GM12878 (cell line): ENCODE results near the gene OLIG2. TPM values are rescaled to one million over a fixed set of nuclear protein-coding genes. Genes with fewer than 3 reads are reported as not detected.
A peak's percentile ranks its signal among the peaks of the same experiment; 100 is the strongest.

Experiments used
- ATAC-seq: fragments of 200-7000 bp; cut with Tn5 transposase; 3 replicates; pipeline ENCODE4 v1.9.1; 2020; ENCODE audit warnings: mild to moderate bottlenecking, moderate library complexity
- BruUV-seq: library from RNA; stranded (reverse); fragments of 400-500 nt; replicated peaks from 2 replicates; lab custom pipeline; 2021; lab: Mats Ljungman, UMichigan
- CTCF ChIA-PET: fragments of 300-600 bp; sonication (Branson Sonifier 250); formaldehyde crosslinking; extraction: SDS; loops from one replicate; lab custom pipeline; 2021; ENCODE audit warnings: inconsistent platforms; lab: Yijun Ruan, JAX
- POLR2A ChIA-PET: fragments of 350-600 bp; formaldehyde crosslinking; extraction: SDS; loops from one replicate; lab custom pipeline; 2021; ENCODE audit warnings: inconsistent platforms; lab: Charles Lee
- RAD21 ChIA-PET: fragments of 300-600 bp; sonication (Branson Sonifier 250); formaldehyde crosslinking; loops from one replicate; lab custom pipeline; 2023; ENCODE audit warnings: antibody characterized with exemption; ENCODE audit not compliant: unreplicated experiment; lab: Charles Lee
- SMC1A ChIA-PET: fragments of 300-600 bp; sonication (Branson Sonifier 250); formaldehyde crosslinking; loops from one replicate; lab custom pipeline; 2023; ENCODE audit not compliant: unreplicated experiment, uncharacterized antibody; lab: Charles Lee
- DNase-seq: peaks from one replicate; pipeline ENCODE4 v3.0.0-alpha.2; 2011; ENCODE audit warnings: low read depth, low spot score
- FAIRE-seq: peaks from 3 replicates; lab custom pipeline; 2011; peaks lifted over from hg19 to GRCh38; lab: Jason Lieb, UNC
- H2AFZ ChIP-seq: 2 replicates; pipeline ENCODE4 v1.6.0; 2011; ENCODE audit warnings: low read depth, low read length, control low read depth; ENCODE audit not compliant: control insufficient read depth
- H3K27ac ChIP-seq: 2 replicates; pipeline ENCODE4 v1.5.1; 2011; ENCODE audit warnings: control low read depth; ENCODE audit not compliant: control insufficient read depth, insufficient read depth
- H3K27me3 ChIP-seq, 2 experiments: replicated peaks in 1 of 2; 2 replicates each; pipeline versions ENCODE4 v1.6.0 to v1.6.1; 2011; ENCODE audit warnings: low read length in 1 of 2; ENCODE audit not compliant: control insufficient read depth in 2 of 2, insufficient read depth in 2 of 2
- H3K36me3 ChIP-seq, 2 experiments: 2 replicates each; pipeline ENCODE4 v1.5.1; 2011; ENCODE audit warnings: low read length in 1 of 2; ENCODE audit not compliant: control insufficient read depth in 2 of 2, insufficient read depth in 2 of 2
- H3K4me1 ChIP-seq: 2 replicates; pipeline ENCODE4 v1.6.1; 2011; ENCODE audit warnings: mild to moderate bottlenecking, low read length, moderate library complexity, mixed read lengths; ENCODE audit not compliant: control insufficient read depth, insufficient read depth
- H3K4me2 ChIP-seq: 2 replicates; pipeline ENCODE4 v1.6.0; 2011; ENCODE audit warnings: control low read depth; ENCODE audit not compliant: control insufficient read depth, insufficient read depth
- H3K4me3 ChIP-seq: fragments of 200-600 bp; sonication (generic); 2 replicates; pipeline ENCODE4 v1.5.1; 2016
- H3K79me2 ChIP-seq: 2 replicates; pipeline ENCODE4 v1.6.0; 2011; ENCODE audit warnings: low read length; ENCODE audit not compliant: control insufficient read depth, insufficient read depth
- H3K9ac ChIP-seq: 2 replicates; pipeline ENCODE4 v1.8.0; 2011; ENCODE audit warnings: low read length, control low read depth, mixed read lengths; ENCODE audit not compliant: control insufficient read depth, insufficient read depth
- H3K9me3 ChIP-seq: replicated peaks from 3 replicates; pipeline ENCODE4 v1.5.1; 2011; ENCODE audit warnings: mild to moderate bottlenecking, low read length; ENCODE audit not compliant: control insufficient read depth, insufficient read depth
- H4K20me1 ChIP-seq: 2 replicates; pipeline ENCODE4 v1.6.0; 2011; ENCODE audit not compliant: control insufficient read depth, insufficient read depth
- EZH2 ChIP-seq: IDR thresholded peaks from 2 replicates; pipeline ENCODE4 v1.6.1; 2012; ENCODE audit warnings: low read depth, mild to moderate bottlenecking, control low read depth, inconsistent platforms, low read length, borderline replicate concordance; ENCODE audit not compliant: control insufficient read depth
- GABPA ChIP-seq: IDR thresholded peaks from 2 replicates; pipeline ENCODE4 v1.6.1; 2014; ENCODE audit warnings: antibody characterized with exemption, low read depth, mild to moderate bottlenecking, inconsistent platforms
- HCFC1 ChIP-seq: fragments of 150-350 bp; IDR thresholded peaks from 2 replicates; pipeline ENCODE4 v1.6.1; 2014; ENCODE audit warnings: low read length
- HDGF ChIP-seq: fragments of 450-650 bp; IDR thresholded peaks from 2 replicates; pipeline ENCODE4 v1.6.1; 2016; ENCODE audit warnings: antibody characterized with exemption
- NFXL1 ChIP-seq: fragments of 450-650 bp; IDR thresholded peaks from 2 replicates; pipeline ENCODE4 v1.6.1; 2017; ENCODE audit warnings: antibody characterized with exemption, mild to moderate bottlenecking, borderline replicate concordance
- PML ChIP-seq: IDR thresholded peaks from 2 replicates; pipeline ENCODE4 v1.6.1; 2012; ENCODE audit warnings: low read length, inconsistent platforms
- SRF ChIP-seq, 2 experiments: IDR thresholded peaks; 2 replicates each; pipeline ENCODE4 v1.6.1; 2011; ENCODE audit warnings: low read depth in 2 of 2, low read length in 2 of 2, mild to moderate bottlenecking in 1 of 2, moderate library complexity in 1 of 2
- TCF3 ChIP-seq: IDR thresholded peaks from 2 replicates; pipeline ENCODE4 v1.6.1; 2012; ENCODE audit warnings: low read depth, mild to moderate bottlenecking, low read length, borderline replicate concordance; ENCODE audit not compliant: insufficient read depth
- ZNF217 ChIP-seq: fragments of 450-650 bp; IDR thresholded peaks from 2 replicates; pipeline ENCODE4 v1.6.1; 2017; ENCODE audit warnings: antibody characterized with exemption, mild to moderate bottlenecking
- WGBS: methylation state at CpG from one replicate; pipeline ENCODE4 v1.1.6; 2016; ENCODE audit warnings: low lambda C conversion rate; ENCODE audit not compliant: insufficient replicate concordance, insufficient coverage; ENCODE audit errors: missing lambda C conversion rate; 5-methylcytosine and 5-hydroxymethylcytosine counted together
- in situ Hi-C: fragments of 300-500 bp; cut with MboI; formaldehyde crosslinking; loops from 9 replicates; pipeline ENCODE4 v1.14.3; 2018; ENCODE audit warnings: mixed read lengths
- intact Hi-C: fragments of 100-400 bp; cut with micrococcal nuclease; formaldehyde crosslinking; loops from one replicate; pipeline ENCODE4 v1.14.2; 2022; ENCODE audit not compliant: unreplicated experiment
- polyA plus RNA-seq, 11 experiments: library from polyadenylated mRNA; depleted of rRNA in 4 of 11; unstranded in 6 of 11; stranded (reverse) in 5 of 11; fragments of >200 nt; fragmentation: Nextera tagmentation in 4 of 11; fragmentation: Illumina TruSeq in 1 of 11; extraction: Ambion mirVana in 4 of 11; extraction: Trizol in 1 of 11; gene quantifications; 1 replicate in 1 of 11; 2 replicates in 10 of 11; pipeline versions ENCODE4 v1.2.1 to v1.2.3, GENCODE V29; 2011 to 2016; ENCODE audit warnings: inconsistent platforms in 2 of 11, missing spikeins in 2 of 11, low read depth in 1 of 11
- total RNA-seq, 4 experiments: library from RNA; depleted of rRNA in 3 of 4; stranded (reverse); fragments of >200 nt in 3 of 4; fragmentation: Illumina TruSeq in 1 of 4; extraction: Trizol in 1 of 4; gene quantifications; 2 replicates each; pipeline versions ENCODE4 v1.2.1 to v1.2.3, GENCODE V29; 2013 to 2021
- TF ChIP-seq, protein P1 (sequence below): fragments of 450-650 bp; IDR thresholded peaks from 2 replicates; pipeline ENCODE4 v1.6.1; 2014; ENCODE audit warnings: mild to moderate bottlenecking
- TF ChIP-seq, protein P2 (sequence below): IDR thresholded peaks from 2 replicates; pipeline ENCODE4 v1.6.1; 2012; ENCODE audit warnings: improper control_type of control experiment, low read depth, low read length; ENCODE audit not compliant: insufficient replicate concordance

OLIG2 gene
- total and polyA plus RNA-seq, 10 of the 15 experiments (the other 5 are each of a cell fraction or from before 2014, with no cell fraction given), result not detected

GRCh38 chr21:33071770-33072306, 46.1 kb downstream of the OLIG2 start:
- WGBS, result 9% methylated on average over 38 of the region's 38 CpGs
- no peaks in the 10 kb centered on the region for H3K79me2 ChIP-seq
- H3K36me3 ChIP-seq, result no peaks in the 10 kb centered on the region
- intact Hi-C loops (loop anchor here (10.0 kb wide), 1 partner anchor 123 kb away; no protein-coding TSS in a partner anchor), in situ Hi-C loops (no loop called here)
- H3K9me3 ChIP-seq, result no peaks in the 10 kb centered on the region; the same call in 1 of the 3 replicates
- no peaks in the 10 kb centered on the region for H4K20me1 ChIP-seq
- ChIA-PET SMC1A (no interaction called here), RAD21 (no interaction called here), POLR2A (no interaction called here), CTCF (no interaction called here)
- peak overlapping the region; percentile 34; the same call in 1 of the 2 replicates for H3K4me3 ChIP-seq
- FAIRE-seq (no peak), DNase-seq (no peak), ATAC-seq (no peak)
- no peaks in the 10 kb centered on the region; the same call in 1 of the 2 replicates for H3K4me1 ChIP-seq
- BruUV-seq, result no TSS peak
- peaks cover 13 to 49% of the 10 kb centered on the region in 2 experiments for H3K27me3 ChIP-seq
- H3K4me2 ChIP-seq, result peak overlapping the region; percentile 54
- no peak overlapping the region for H2AFZ ChIP-seq
- 0 out of 2 replicates have a peak, but pooled peaks have one; percentile 93 for TF ChIP-seq EZH2
- no peak for TF ChIP-seq ZNF217
- no peak overlapping the region for H3K9ac ChIP-seq
- no peak overlapping the region for H3K27ac ChIP-seq

DNA sequence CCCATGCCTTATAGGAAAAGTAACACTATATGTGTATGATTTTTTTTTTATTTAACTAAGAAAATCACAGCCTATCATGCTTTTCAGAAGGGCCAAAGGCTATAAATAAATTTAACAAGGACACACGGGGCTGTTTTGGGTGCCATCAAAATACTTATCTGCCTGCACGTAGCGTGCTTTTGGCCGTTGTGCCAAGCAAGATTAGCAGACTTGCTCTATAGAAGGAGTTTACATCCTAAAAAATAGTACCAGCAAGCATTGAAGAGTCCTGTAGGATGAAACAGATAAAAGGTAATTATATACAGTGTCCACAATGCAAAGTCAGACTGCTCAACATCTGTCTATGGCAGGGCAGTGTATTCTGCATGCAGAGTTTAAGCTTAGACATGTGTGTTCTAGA, 47.9 kb downstream of the OLIG2 start:
- no peak overlapping the region for H3K9ac ChIP-seq
- ChIA-PET SMC1A (no interaction called here), CTCF (no interaction called here), RAD21 (no interaction called here), POLR2A (no interaction called here)
- intact Hi-C loops (loop anchor here (10.0 kb wide), 1 partner anchor 121 kb away; no protein-coding TSS in a partner anchor), in situ Hi-C loops (no loop called here)
- H3K79me2 ChIP-seq, result no peaks in the 10 kb centered on the region
- H3K4me1 ChIP-seq, result peaks cover 6% of the 10 kb centered on the region
- H3K4me2 ChIP-seq, result no peak overlapping the region
- no peaks in the 10 kb centered on the region for H4K20me1 ChIP-seq
- no peak overlapping the region for H3K4me3 ChIP-seq
- no TSS peak for BruUV-seq
- DNase-seq (no peak), ATAC-seq (no peak), FAIRE-seq (no peak)
- 81% methylated on average over 4 of the region's 4 CpGs for WGBS
- H3K27me3 ChIP-seq, result peaks cover 12 to 43% of the 10 kb centered on the region in 2 experiments
- H3K9me3 ChIP-seq, result no peaks in the 10 kb centered on the region; the same call in 1 of the 3 replicates
- no peak overlapping the region for H2AFZ ChIP-seq
- H3K36me3 ChIP-seq, result no peaks in the 10 kb centered on the region
- no peak overlapping the region for H3K27ac ChIP-seq
- TF ChIP-seq SRF (IDR thresholded peaks at IDR 0.05; ENCODE audit: low read depth in 2 of 2, low read length in 2 of 2), result no peak
- TF ChIP-seq, protein P1, sequence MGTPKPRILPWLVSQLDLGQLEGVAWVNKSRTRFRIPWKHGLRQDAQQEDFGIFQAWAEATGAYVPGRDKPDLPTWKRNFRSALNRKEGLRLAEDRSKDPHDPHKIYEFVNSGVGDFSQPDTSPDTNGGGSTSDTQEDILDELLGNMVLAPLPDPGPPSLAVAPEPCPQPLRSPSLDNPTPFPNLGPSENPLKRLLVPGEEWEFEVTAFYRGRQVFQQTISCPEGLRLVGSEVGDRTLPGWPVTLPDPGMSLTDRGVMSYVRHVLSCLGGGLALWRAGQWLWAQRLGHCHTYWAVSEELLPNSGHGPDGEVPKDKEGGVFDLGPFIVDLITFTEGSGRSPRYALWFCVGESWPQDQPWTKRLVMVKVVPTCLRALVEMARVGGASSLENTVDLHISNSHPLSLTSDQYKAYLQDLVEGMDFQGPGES, result no peak
- no peak for TF ChIP-seq PML
- TF ChIP-seq HCFC1, result no peak
- no peak for TF ChIP-seq HDGF
- TF ChIP-seq NFXL1, result no peak
- TF ChIP-seq TCF3, result no peak
- no peak for TF ChIP-seq GABPA
- TF ChIP-seq, protein P2, sequence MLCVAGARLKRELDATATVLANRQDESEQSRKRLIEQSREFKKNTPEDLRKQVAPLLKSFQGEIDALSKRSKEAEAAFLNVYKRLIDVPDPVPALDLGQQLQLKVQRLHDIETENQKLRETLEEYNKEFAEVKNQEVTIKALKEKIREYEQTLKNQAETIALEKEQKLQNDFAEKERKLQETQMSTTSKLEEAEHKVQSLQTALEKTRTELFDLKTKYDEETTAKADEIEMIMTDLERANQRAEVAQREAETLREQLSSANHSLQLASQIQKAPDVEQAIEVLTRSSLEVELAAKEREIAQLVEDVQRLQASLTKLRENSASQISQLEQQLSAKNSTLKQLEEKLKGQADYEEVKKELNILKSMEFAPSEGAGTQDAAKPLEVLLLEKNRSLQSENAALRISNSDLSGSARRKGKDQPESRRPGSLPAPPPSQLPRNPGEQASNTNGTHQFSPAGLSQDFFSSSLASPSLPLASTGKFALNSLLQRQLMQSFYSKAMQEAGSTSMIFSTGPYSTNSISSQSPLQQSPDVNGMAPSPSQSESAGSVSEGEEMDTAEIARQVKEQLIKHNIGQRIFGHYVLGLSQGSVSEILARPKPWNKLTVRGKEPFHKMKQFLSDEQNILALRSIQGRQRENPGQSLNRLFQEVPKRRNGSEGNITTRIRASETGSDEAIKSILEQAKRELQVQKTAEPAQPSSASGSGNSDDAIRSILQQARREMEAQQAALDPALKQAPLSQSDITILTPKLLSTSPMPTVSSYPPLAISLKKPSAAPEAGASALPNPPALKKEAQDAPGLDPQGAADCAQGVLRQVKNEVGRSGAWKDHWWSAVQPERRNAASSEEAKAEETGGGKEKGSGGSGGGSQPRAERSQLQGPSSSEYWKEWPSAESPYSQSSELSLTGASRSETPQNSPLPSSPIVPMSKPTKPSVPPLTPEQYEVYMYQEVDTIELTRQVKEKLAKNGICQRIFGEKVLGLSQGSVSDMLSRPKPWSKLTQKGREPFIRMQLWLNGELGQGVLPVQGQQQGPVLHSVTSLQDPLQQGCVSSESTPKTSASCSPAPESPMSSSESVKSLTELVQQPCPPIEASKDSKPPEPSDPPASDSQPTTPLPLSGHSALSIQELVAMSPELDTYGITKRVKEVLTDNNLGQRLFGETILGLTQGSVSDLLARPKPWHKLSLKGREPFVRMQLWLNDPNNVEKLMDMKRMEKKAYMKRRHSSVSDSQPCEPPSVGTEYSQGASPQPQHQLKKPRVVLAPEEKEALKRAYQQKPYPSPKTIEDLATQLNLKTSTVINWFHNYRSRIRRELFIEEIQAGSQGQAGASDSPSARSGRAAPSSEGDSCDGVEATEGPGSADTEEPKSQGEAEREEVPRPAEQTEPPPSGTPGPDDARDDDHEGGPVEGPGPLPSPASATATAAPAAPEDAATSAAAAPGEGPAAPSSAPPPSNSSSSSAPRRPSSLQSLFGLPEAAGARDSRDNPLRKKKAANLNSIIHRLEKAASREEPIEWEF, result no peak
